Kasumi-1 (cell line): ENCODE results near the gene KRTAP17-1.
"Not testable (repeated sequence)": the region's sequence is repeated elsewhere in the genome, so short reads cannot be mapped to it uniquely, and the experiment has no call there.

Experiments
- DNase-seq, 2 experiments: peaks; one replicate each; lab custom pipeline; 2025; lab: John Stamatoyannopoulos, UW

The KRTAP17-1 gene

DNA sequence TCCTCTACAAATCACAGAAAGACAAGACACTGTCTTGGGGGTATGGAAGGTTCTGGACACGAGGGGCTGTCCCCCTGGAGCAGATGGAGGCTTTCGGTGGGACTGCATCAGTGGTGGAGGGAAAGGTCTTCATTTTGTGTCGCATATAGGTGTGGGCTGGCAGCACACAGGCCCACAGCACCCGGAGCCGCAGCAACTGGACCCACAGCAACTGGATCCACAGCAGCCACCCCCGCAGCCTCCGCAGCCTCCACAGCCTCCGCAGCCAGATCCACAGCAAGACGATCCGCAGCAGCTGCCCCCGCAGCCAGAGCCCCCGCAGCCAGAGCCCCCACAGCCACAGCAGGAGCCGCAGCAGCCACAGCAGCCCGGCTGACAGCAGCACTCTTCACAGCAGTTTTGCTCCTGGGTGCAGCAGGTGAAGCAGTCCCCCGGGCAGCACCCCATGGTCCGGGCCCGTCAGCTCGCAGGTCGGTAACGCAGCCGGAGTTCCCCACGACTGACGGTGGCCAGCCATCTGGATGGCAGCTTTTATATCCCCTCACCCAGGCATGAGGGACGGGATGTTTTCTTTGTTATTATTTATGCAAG is at the start of gene KRTAP17-1:
TSS of gene KRTAP17-1 (minus strand) at position 507 of the 591 bp plus-strand sequence. CDS start at position 447, 60 bp downstream.
- DNase-seq = no peak

GRCh38 chr17:41363881-41364280 is 48.4 kb upstream of the KRTAP17-1 start:
- no peak for DNase-seq

DNA sequence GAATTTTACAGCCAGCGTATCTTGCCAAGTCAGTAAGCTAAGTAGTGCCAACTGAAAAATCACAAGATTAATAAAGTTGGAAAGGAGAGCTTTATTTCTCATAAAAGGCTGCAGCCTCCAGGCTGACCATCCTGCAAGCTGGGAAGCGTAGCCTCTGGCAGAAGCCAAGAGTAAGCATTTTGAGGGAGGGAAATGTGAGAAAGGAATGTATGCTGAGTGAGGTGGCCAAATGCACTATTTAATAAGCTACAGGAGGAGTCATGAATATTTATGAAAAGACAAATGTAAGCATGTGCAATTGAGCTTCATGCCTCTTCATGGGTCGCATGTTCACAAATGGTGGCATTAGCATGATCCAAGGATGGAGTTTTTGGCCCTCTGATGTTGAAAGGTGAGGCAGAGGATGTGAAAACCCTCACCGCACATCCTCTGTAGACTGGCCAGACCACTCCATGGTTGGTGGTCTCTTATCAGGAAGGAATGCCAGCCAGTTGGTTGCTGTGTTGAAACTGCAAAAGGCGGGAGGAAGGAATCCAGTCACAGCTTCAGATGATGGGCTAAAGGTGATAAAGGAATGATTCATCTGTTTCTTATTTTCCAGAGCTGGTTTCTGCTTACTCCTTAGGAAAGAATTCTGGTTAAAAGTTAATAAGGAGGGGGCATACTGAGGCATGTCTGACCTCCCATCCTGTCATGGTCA is 44.9 kb upstream of the KRTAP17-1 start:
- DNase-seq = no peak

DNA sequence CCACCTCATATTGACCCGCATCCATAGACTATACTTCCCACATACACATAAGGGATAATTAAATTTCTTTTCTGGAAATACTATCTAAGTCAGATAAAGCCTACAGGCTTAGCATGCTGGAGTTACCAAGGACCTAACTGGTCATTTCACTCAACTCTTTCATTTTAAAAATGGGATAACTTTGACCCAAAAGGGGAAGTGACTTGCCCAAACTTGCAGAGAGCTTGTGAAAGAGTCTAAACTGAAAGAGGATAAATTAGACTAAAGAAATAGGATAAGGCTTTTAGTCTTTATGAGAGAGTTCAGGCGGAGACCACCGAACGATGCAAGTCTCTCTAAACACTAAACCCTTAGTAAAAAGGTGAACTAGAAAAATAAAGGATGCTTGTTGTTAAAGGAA is 39.0 kb upstream of the KRTAP17-1 start:
- DNase-seq = peak in 1 of 2 experiments; percentile 0

- no peak for DNase-seq
Observed at GRCh38 chr17:41352597-41353366, 37.3 kb upstream of the KRTAP17-1 start.

DNA sequence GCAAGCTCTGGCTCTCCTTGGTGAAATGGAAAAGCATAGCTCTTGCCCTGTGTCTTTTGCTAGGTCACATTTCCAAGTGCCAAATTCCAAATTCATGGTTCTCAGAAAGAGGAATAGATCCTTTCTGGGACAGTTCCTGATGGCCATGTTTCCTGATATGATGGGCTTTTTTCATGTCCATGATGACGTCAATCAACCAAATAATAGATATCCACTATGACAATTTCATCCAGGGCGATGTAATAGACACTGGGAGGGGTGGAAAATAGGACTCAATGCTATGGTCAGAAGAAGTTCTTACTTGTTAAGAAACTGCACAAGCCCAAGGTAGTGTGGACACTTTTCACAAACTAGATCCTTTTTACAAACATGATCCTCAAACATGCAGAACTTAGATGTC is 35.7 kb upstream of the KRTAP17-1 start:
- no peak for DNase-seq

- not testable (repeated sequence) for DNase-seq
Observed at GRCh38 chr17:41350381-41350878, 34.9 kb upstream of the KRTAP17-1 start, which contains the start of gene KRT33A. TSS of gene KRT33A (minus strand) at chr17:41350828. CDS start at chr17:41350767, 61 bp downstream.

GRCh38 chr17:41347869-41348760 is 32.6 kb upstream of the KRTAP17-1 start:
- DNase-seq = no peak

GRCh38 chr17:41346421-41346820 is 30.9 kb upstream of the KRTAP17-1 start:
- DNase-seq = not testable (repeated sequence)

DNA sequence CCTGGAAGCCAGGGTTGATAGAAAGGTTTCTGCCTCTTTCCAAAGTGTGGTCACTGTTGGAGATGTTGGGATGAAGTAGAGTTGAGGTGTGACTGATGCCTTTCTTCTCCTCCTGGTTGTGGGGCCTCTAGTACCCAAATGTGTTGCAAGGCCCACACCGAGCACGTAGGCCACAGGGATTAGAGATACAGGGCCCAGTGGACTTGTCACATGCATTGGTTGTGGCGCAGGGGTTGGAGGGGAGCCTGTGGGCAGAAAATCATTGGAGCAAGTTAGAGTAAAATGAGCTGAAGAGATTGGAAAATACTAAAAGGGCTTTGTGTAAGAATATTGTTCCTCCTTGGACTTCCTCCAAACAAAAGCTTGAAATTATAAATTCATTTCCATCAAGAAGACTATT is 30.5 kb upstream of the KRTAP17-1 start:
- DNase-seq = no peak

DNA sequence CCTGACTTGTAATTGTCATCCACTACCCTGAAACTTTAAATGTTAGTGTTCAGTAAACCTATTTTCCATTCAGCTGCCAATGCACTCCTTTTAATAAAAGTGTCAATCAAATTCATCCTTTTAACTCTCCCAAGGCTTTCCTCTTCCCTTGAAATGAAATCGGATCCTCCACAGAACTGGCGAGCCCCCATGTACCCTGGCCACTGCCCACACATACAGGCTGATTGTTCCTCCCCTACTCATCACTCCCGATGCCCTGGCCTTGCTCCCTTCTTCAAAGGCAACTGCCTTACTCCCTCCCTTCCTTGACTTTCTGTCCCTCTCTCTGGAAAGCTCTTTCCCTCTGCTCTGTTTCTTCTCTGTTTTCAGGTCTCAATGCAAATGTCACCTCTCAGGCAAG is 27.5 kb upstream of the KRTAP17-1 start:
- no peak for DNase-seq

GRCh38 chr17:41340934-41341861 is 25.7 kb upstream of the KRTAP17-1 start:
- no peak for DNase-seq

DNA sequence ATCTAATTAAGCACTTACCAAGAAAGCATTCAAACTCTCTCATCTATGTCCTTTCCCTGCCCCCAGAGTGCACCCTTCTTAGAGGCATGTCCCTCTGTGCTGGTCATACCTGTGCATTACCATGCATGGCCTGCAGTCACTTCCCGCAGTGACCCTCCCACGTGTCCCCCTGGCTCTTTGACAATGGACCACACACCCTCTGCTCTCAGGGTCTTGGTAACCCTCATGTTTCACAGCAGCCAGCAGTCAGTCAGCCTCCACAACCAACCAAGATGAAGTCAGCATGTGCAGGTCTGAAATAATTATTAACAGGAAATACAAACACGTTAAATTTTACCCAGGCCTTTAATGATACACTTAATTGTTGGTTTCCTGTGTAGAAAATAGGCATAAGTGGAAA is 25.0 kb upstream of the KRTAP17-1 start:
- DNase-seq = no peak

- DNase-seq = no peak
Observed at GRCh38 chr17:41339571-41340172, 24.2 kb upstream of the KRTAP17-1 start.

DNA sequence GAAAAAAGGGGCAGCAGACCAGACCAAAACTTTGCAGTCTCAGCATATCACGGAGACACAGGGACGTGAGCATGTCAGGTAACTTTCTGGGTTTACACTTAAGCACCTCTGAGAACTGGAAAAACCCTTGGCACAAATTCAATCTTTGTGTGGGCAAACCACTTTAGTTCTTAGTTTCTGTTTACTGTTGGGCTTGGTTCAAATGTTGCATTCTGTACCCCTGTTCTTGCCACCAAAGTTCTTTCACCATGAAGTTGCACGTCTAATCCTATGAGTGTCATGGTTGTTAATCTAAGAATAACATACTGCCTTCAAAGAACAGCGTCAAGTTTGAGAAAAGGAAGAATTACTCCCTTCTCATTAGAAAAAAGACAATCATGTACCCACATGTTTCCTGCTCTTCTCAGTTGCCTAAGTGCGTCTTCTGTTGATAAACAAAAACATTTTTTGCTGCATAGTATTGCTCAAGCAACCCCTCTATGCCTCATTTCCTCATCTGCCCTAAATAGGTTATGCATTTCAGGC is 23.5 kb upstream of the KRTAP17-1 start:
- no peak for DNase-seq

DNA sequence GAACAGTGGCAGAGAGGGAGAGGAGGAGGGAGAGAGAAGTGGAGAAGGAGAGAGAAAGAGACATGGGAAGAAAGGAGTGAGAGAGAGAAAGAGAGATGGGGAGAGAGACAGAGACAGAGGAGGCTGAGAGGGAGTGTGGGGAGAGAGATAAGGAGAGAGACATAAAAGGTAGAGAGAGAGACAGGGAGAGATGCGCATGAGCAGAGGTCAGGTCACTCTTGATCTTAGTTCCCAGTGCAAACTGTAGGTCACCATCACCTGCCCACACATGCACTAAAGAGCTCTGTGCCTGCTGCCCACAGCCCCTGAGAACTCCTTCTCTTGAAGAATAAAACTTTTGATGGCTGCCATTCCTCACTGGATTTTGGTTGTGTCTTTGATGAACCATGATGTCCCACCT is 20.2 kb upstream of the KRTAP17-1 start:
- no peak for DNase-seq

DNA sequence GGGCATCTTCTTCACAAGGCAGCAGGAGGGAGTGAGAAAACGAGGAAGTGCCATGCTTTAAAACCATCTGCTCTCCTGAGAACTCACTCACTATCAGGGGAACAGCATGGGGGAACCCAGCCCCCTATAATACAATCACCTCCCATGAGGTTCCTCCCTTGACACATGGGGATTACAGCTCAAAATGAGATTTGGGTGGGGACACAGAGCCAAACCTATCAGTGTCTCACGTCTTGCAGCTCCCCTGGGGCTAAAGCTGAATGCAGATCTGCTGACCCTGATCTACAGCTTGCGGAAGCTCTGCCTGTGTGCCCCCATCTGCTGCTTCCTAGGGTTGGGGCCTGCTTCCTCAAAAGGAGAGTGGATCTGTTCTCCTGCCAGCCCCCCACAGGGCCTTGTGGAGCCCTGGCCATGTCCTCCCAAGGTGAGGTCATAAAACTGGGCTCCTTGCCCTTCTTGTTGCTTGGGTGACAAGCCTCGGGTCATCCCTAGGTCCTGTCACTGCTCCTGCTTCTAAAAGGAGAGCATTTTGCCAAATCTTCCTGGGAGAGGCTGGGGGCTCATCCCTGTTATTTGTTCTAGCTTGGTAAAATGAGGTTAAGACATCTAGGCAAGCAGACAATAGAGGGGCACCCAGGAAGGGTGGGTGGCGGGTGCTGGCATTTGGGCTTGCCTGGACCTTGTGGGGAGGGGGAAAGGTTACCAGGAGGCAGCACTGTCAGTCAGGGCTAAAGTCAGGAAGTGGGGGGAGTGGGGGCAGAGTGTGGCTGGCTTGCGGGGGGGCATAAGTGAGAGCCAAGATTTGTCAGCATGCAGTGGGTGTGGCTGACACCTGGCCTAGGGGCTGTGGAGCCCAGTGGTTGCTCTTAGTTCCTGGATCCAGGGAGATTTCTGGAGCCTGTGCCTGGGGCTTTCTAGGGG is 19.1 kb upstream of the KRTAP17-1 start:
- no peak for DNase-seq

DNA sequence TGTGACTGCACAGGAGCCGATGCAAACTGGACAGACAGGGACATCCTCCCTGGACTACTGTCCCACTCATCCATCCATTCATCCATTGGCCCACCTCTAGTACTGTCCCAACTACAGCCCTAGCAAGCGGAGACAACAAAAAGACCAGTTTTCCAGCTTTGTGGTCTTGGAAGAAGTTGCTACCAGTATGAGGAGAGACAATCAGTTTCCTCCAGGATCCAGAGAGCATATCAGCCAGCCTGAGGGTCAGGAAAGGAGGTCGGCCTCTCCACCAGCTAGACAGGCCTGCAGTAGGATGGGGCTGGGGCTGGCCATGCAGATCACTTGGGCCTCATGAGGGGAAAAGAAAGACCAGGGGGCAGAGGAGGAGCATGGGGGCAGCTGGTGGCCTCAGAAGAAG is 18.3 kb upstream of the KRTAP17-1 start:
- DNase-seq = no peak

DNA sequence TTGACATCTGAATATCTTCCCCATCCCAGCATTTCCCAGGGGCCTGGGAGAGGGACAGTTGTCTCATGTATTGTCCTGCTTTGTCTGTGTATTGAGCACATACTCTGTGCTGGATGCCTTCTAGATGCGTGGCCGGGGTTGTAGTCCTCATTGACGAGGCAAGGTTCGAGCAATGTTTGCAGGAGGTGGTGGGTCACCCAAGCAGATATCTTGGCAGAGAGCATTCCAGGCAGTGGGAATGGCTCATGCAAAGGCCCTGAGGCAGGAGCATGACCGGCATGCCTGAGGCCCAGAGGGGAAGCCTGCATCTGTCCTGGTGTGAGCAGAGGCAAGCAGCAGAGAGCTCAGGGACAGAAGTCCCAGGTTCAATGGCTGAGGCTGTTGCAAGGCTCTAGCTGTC is 17.6 kb upstream of the KRTAP17-1 start:
- DNase-seq = no peak
